ENCODE data around the gene CBLIF. TPM values are rescaled to one million over a fixed set of nuclear protein-coding genes. Genes with fewer than 3 reads are reported as not detected.
"Not testable (repeated sequence)": the region's sequence is repeated elsewhere in the genome, so short reads cannot be mapped to it uniquely, and the experiment has no call there.

The CBLIF gene
- not detected for total RNA-seq
- total RNA-seq (2013) = not detected

GRCh38 chr11:59845399-59845798 is at the start of gene CBLIF:
Gene CBLIF, minus strand, starts transcription at chr11:59845499. Its CDS starts 46 bp downstream, at chr11:59845453.
- ATAC-seq (no peak), DNase-seq (no peak)
- Mint-ChIP-seq H3K4me3 (no peak within 1 kb of the TSS), H3K4me1 (no peaks in the 10 kb centered on the region), H3K9me3 (no peaks in the 10 kb centered on the region), H3K27ac (no peak within 1 kb of the TSS), H3K27me3 (ENCODE audit: low read depth in 2 of 2) (peaks cover 0 to 5% of the 10 kb centered on the region in 2 donors), H3K36me3 (no peaks in the 10 kb centered on the region)
- H3K9me3 ChIP-seq (ENCODE audit: control insufficient read depth, insufficient read depth, low read length) = no peaks in the 10 kb centered on the region
- H3K4me1 ChIP-seq (ENCODE audit: control insufficient read depth, insufficient read depth, low read length) = no peaks in the 10 kb centered on the region
- no peak for TF ChIP-seq CTCF (IDR thresholded peaks at IDR 0.05)
- WGBS (ENCODE audit: insufficient coverage) = 87% methylated on average over 4 of the region's 4 CpGs
- no peak within 1 kb of the TSS for H3K27ac ChIP-seq (ENCODE audit: low read length)
- H3K36me3 ChIP-seq (ENCODE audit: control insufficient read depth, insufficient read depth, low read length) = no peaks in the 10 kb centered on the region
- no peak within 1 kb of the TSS for H3K4me3 ChIP-seq (ENCODE audit: low read length)
- intact Hi-C loops (cut with micrococcal nuclease) = no loop called here
- no peaks in the 10 kb centered on the region for H3K27me3 ChIP-seq (ENCODE audit: control insufficient read depth, insufficient read depth, low read length)

- TF ChIP-seq CTCF (IDR thresholded peaks at IDR 0.05) = no peak
- DNase-seq = no peak
- WGBS (ENCODE audit: insufficient coverage) = 92% methylated on average over 1 of the region's 1 CpG
Observed at GRCh38 chr11:59894616-59895015, 49.3 kb upstream of the CBLIF start.

GRCh38 chr11:59891781-59892181 is 46.5 kb upstream of the CBLIF start:
- 51% methylated on average over 4 of the region's 4 CpGs for WGBS (ENCODE audit: insufficient coverage)
- intact Hi-C loops (cut with micrococcal nuclease) = no loop called here

More at GRCh38 chr11:59894616-59895015, 49.3 kb upstream of the CBLIF start:
- Mint-ChIP-seq H3K27me3 (ENCODE audit: low read depth in 2 of 2) (peaks cover 6 to 8% of the 10 kb centered on the region in 2 donors), H3K4me1 (no peaks in the 10 kb centered on the region), H3K4me3 (no peak overlapping the region), H3K27ac (no peak overlapping the region), H3K9me3 (peaks cover 6 to 10% of the 10 kb centered on the region in 2 donors), H3K36me3 (peaks cover 16% of the 10 kb centered on the region)
- ATAC-seq = no peak
- Histone ChIP-seq H3K4me1 (ENCODE audit: control insufficient read depth, insufficient read depth, low read length) (no peaks in the 10 kb centered on the region), H3K27ac (ENCODE audit: low read length) (no peak overlapping the region), H3K4me3 (ENCODE audit: low read length) (no peak overlapping the region), H3K27me3 (ENCODE audit: control insufficient read depth, insufficient read depth, low read length) (no peaks in the 10 kb centered on the region), H3K9me3 (ENCODE audit: control insufficient read depth, insufficient read depth, low read length) (peaks cover 6% of the 10 kb centered on the region), H3K36me3 (ENCODE audit: control insufficient read depth, insufficient read depth, low read length) (no peaks in the 10 kb centered on the region)
- intact Hi-C loops (cut with micrococcal nuclease) = no loop called here

GRCh38 chr11:59887156-59887555 is 41.9 kb upstream of the CBLIF start:
- H3K36me3 ChIP-seq (ENCODE audit: control insufficient read depth, insufficient read depth, low read length); intact Hi-C loops (cut with micrococcal nuclease); ATAC-seq; H3K4me1 ChIP-seq (ENCODE audit: control insufficient read depth, insufficient read depth, low read length); DNase-seq; H3K27ac Mint-ChIP-seq; H3K27ac ChIP-seq (ENCODE audit: low read length); H3K4me1 Mint-ChIP-seq; H3K27me3 ChIP-seq (ENCODE audit: control insufficient read depth, insufficient read depth, low read length); H3K4me3 ChIP-seq (ENCODE audit: low read length); H3K4me3 Mint-ChIP-seq; H3K9me3 ChIP-seq (ENCODE audit: control insufficient read depth, insufficient read depth, low read length): not testable (repeated sequence)
- Mint-ChIP-seq H3K36me3 (peaks cover 33% of the 10 kb centered on the region), H3K27me3 (ENCODE audit: low read depth in 2 of 2) (peaks cover 9 to 20% of the 10 kb centered on the region in 2 donors), H3K9me3 (peaks cover 15 to 23% of the 10 kb centered on the region in 2 donors)

More at GRCh38 chr11:59891781-59892181, 46.5 kb upstream of the CBLIF start:
- no peak for TF ChIP-seq CTCF (IDR thresholded peaks at IDR 0.05)
- Mint-ChIP-seq H3K27me3 (ENCODE audit: low read depth in 2 of 2) (peaks cover 11 to 17% of the 10 kb centered on the region in 2 donors), H3K4me1 (no peaks in the 10 kb centered on the region), H3K36me3 (peaks cover 33% of the 10 kb centered on the region), H3K9me3 (peaks cover 12 to 23% of the 10 kb centered on the region in 2 donors), H3K27ac (no peak overlapping the region), H3K4me3 (no peak overlapping the region)
- Histone ChIP-seq H3K4me1 (ENCODE audit: control insufficient read depth, insufficient read depth, low read length) (no peaks in the 10 kb centered on the region), H3K36me3 (ENCODE audit: control insufficient read depth, insufficient read depth, low read length) (no peaks in the 10 kb centered on the region), H3K4me3 (ENCODE audit: low read length) (no peak overlapping the region), H3K9me3 (ENCODE audit: control insufficient read depth, insufficient read depth, low read length) (peaks cover 6% of the 10 kb centered on the region), H3K27ac (ENCODE audit: low read length) (no peak overlapping the region), H3K27me3 (ENCODE audit: control insufficient read depth, insufficient read depth, low read length) (no peaks in the 10 kb centered on the region)
- ATAC-seq = no peak
- DNase-seq = no peak

Measured in natural killer cell (primary cell).